ENCODE measurements around the gene FTCDNL1.

The FTCDNL1 gene

GRCh38 chr2:199841409-199841808 lies 9.6 kb downstream of the FTCDNL1 start:
- no peak for DNase-seq

- DNase-seq, result no peak
These were observed 12.6 kb downstream of the FTCDNL1 start for GRCh38 chr2:199838399-199838798.

DNA sequence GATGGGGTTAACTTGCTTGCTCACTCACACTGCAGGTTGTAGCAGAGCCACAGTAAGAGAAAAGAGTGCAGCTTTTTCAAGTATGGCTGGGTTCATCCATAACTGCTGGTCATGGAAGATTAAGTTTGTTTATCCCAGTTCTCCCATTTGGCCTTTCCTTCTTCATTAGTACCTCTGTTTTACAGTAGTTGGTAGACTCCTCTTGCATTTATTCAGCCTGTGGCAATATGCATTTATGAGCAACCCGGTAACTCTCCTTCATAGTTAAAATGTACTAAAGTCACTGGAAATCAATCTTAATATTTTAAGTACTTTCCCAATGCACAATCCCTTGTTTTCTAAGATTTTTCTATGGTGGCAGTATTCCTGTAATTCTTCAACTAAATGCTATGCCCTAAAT lies 14.0 kb downstream of the FTCDNL1 start:
- no peak for DNase-seq

DNA sequence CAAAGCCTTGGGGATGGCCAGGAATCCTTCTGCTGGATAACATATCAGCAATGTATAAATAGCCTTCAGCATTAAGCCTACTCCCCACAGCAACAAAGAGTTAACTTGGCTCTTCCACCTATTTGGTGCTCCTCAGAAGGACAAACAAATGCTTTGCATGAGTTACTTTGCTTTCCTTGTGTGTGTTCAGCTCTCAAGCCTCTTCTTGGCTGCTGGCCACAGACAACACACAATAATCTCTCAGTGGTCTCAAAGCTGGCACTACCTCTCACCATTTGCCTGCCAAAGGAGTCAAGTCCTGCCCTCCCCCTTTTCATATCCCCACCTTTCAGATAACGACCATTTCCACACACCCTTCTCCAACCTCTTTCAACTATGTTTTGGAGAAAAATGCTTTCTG lies 17.5 kb downstream of the FTCDNL1 start:
- peak; percentile 69 for DNase-seq

DNA sequence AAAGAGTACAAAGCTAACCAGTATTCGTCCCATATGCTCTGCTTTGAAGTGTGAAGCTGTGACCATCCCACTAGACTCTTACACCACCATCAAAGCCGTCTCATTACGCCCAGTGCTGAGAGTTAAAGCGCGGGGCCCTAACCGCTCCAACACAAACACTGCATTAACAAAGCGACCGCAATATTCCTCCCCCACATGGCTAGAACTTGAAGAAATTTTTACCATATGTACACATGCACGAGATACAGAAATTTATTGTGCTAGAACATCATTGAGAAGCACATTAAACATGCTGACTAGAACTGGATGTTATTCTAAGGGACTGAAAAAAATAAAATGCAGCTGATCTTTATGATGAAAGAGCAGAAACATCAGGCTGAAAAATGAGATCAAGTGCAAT lies 20.5 kb downstream of the FTCDNL1 start:
- peak; percentile 38 for DNase-seq

DNA sequence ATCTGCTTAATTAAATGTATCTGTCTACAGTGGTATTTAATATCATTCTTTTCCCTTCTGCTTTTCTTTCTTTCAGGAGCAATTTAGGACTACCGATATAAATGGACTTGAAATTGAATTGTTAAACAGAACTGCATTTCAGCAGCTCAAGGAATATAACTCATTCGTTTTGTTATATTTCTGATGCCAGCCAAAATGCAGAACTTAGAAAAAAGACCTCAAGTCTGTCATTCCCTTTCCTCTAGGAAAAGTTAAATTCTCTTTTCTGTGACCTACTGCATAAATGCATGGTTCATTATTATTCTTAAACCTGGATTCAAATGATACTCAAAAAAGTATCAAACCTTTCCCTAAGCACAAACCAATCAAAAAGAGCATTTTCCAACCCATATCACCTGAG lies 21.4 kb downstream of the FTCDNL1 start:
- no peak for DNase-seq

GRCh38 chr2:199819746-199820145 lies 31.2 kb downstream of the FTCDNL1 start:
- no peak for DNase-seq

GRCh38 chr2:199818754-199819153 lies 32.2 kb downstream of the FTCDNL1 start:
- DNase-seq, result peak; percentile 27

- peak; percentile 78 for DNase-seq
These were observed 33.0 kb downstream of the FTCDNL1 start for GRCh38 chr2:199818026-199818425.

- no peak for DNase-seq
These were observed 36.2 kb downstream of the FTCDNL1 start for GRCh38 chr2:199814817-199815211.

DNA sequence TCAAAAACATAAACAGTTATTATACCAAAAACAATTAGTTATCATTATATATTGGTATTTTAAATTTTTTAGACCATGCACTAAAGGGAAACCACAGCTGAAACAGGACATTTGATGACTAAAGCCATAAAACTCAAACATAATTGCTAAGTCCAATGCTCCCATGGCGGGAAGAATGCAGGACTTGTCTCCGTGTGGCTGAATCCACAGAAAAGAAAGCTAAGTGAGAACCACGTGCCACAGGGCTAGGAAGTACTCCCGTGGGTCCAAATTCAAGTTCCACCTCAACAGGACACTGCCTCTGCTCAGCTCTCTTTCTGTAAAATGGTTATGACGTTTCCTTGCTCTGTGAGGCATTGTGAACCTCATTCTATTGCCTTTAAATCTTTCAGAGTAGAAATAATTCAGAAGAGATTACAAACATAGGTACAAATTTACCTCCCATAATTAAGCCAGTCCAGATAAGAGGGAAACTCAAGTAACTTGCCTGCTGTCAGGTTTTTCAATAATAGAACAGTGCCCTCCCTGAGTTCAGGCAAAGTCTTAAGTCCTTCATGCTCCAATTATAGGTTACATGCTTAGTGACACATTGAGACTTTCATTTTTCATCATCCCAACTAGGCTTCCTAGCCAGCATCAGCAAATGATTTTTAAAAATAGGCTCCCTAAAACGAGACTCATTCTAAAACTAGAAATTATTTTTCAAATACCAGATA lies 36.7 kb downstream of the FTCDNL1 start:
- DNase-seq, result no peak

- DNase-seq, result no peak
These were observed 38.5 kb downstream of the FTCDNL1 start for GRCh38 chr2:199812493-199812892.

DNA sequence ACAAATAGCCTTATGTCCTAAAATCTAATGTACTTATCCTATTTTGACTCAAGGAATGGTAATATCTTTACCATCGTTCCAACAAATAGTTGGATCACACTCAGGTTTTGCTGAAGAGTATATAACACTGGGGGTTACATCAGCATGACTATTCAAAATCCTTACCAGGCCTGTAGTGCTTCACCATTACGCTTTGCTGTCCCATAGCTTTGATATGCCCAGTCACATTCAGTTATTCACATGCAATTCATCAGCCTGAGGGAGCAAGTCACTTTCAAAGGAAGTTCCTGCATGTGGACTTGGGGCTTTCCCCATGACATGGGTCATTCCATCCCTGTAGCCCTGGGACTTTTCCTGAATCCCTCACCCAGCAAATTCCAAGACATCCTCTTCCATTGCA lies 39.6 kb downstream of the FTCDNL1 start:
- DNase-seq, result no peak

DNA sequence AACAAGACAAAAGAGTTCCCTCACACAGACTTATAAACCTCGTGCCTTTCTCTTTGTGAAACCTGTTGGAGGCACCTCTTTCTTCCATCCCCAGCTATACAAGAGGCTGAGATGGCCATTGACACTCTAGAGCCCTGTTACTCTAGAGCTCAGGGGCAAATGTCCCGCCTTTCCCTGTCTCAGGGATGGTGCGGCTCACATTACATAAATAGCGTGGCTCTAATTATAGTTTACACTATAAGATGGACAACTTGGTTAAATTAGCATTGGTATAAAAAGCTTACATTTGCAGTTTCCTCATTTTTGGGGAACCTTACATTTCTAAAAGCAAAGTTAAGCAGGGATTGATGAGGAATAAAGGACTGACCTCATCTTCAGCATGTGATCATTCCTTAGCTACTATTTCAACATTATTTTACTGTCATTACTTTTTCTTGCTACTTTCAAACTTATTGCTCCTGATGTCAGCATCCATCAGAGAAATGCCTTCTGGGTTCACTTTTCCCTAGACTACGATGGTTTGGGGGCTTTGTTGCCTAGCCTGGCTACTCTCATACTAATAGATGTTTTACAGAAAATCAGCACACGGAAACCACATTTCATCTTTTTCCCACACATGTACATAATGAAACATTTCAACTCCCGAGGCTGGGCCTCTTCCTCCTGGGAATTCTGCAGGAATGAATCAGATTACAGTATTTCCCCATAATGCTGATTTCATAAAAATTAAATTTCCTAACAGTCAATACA lies 40.4 kb downstream of the FTCDNL1 start:
- no peak for DNase-seq

DNA sequence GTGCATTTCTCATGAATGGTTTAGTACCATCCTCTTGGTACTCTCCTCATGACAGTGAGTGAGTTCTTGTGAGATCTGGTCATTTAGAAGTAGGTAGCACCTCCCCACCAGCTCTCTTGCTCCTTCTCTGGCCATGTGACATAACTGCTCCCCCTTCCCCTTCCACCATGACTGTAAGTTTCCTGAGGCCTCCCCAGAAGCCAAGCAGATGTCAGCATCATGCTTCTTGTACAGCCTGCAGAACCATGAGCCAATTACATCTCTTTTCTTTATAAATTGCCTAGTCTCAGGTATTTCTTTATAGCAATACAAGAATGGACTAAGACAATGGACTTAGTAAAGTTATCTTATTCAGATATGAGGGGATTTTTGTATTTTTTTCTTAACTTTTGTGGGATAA lies 43.0 kb downstream of the FTCDNL1 start:
- DNase-seq, result no peak

DNA sequence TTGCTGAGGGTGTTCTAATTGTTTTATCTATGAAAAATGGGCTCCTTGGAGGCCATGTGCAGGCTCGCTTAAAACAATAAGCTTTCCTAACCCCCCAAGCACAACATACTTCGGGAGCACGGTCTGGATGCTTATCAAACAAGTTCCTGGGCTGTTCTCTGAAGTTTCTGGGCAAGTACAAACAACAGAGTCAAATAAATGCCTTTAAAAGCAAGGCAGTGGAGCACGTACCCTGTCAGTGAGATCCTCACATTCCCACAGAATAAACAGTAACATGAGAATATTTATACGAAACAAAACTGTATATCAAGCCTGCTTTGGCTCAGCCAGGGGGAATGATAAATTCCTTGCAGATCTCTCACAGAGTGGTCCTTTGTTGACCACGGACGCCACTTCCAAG lies 44.8 kb downstream of the FTCDNL1 start:
- no peak for DNase-seq

- DNase-seq, result peak; percentile 17
These were observed 46.2 kb downstream of the FTCDNL1 start for GRCh38 chr2:199804831-199805230.

DNA sequence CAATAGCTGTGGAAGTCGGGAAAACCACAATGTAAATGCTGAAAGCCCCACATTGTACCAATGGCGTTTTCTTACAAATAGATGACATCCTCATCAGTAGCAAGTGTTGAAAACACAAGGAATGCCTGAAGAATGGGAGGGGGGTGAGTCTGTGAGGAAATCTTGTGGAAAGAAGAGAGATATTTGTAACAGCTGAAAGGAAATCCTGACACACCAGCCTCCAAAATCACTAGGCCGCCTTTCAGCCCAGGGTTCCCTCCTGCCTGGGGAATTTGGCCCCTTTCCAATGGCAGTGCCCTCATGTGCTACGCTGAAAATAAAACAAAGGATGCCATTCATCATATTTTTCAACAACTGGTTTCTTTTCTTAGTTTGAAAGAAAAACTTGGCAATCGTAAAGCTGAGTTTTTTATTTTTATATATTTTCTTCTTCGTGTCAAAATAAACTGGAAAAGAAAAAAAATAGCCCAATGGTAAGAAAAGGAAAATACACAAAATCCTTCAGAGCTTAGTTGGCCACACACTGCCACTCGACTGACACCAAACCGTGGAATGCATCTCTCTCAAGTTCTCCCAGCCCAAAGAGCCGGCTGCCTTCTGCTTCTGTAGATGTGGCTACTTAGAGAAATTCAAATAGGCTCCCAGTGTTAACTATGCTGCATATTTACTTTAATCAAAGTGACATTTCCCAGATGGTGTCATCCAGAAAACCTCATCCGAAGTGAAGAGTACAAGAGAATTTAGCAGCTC lies 52.0 kb downstream of the FTCDNL1 start:
- DNase-seq, result no peak

- DNase-seq, result no peak
These were observed 53.3 kb downstream of the FTCDNL1 start for GRCh38 chr2:199797431-199798403.

- no peak for DNase-seq
These were observed 58.6 kb downstream of the FTCDNL1 start for GRCh38 chr2:199792381-199792780.

GRCh38 chr2:199791326-199791725 lies 59.7 kb downstream of the FTCDNL1 start:
- no peak for DNase-seq

GRCh38 chr2:199784512-199784911 lies 66.5 kb downstream of the FTCDNL1 start:
- DNase-seq, result no peak

DNA sequence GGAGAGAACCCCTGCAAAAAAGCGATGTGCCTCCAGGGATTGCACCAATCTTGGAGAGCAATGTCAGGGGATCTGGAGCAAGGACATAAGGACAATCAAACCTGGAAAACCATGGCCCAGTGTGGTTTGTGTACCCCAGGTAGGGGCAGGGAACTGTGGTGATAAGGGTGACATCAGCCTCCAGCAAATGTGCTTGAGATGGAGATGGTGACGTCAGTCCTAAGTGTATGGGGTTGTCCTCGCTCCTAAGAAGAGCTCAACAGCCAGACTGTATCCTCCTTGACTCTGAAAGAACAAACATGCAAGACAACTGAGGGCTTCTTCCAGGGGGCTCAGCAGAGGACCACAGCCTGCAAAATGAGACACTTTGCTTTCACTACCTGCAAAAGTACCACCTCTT lies 71.4 kb downstream of the FTCDNL1 start:
- no peak for DNase-seq
